Measurements from ENCODE around the gene SVEP1.

DNA sequence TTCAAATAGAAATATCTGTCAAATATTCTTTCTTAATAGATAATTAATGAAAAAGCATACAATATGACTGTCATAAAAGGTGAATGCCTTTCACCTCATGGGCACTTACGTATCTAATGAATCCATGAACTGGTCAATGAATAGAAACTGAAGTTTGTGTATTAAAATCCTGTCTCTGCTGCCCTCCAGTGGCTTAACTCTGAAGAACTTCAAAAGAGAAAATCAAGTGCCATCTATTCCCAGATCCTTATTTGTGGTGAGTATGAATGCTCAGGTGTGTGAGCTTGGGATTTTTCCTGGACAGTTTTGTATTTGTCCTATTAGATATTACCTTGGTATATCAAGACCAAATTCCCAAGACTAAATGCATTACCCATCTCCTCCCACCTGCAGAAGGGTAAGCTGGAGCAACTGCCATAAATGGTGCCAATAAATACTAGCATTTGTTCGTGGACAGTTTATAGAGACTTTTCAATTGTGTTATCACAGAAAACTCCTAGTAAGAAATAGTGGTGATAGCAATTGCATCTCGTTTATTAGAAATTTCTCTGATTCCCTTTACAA lies 44.0 kb upstream of the SVEP1 start:
- TF ChIP-seq CTCF (IDR thresholded peaks at IDR 0.05): peak; percentile 47 to 73 (median 64)
- no peak for TF ChIP-seq POLR2A (IDR thresholded peaks at IDR 0.05)
